ENCODE results near the gene FTO. TPM values are rescaled to one million over a fixed set of nuclear protein-coding genes. Genes with fewer than 3 reads are reported as not detected.

The FTO gene
- total and polyA plus RNA-seq, 2 of the 8 experiments (the other 6 are each of a cell fraction or from before 2014, with no cell fraction given) = 34.5 to 59.8 TPM

GRCh38 chr16:54000361-54000760 is 296.4 kb downstream of the FTO start:
- FAIRE-seq = no peak
- Histone ChIP-seq H3K36me3 (ENCODE audit: control insufficient read depth in 2 of 4, insufficient read depth in 4 of 4, low read length in 3 of 4) (no peaks in the 10 kb centered on the region), H2BK120ac (replicated peaks; ENCODE audit: low read depth, low read length) (no peak overlapping the region), H3K27ac (ENCODE audit: low read depth, low read length) (no peak overlapping the region), H4K91ac (replicated peaks; ENCODE audit: insufficient read length, low read length) (no peak overlapping the region), H2AFZ (ENCODE audit: low read length) (no peak overlapping the region), H3K4me3 (ENCODE audit: extremely low read depth in 1 of 4, insufficient read depth in 2 of 4, low read depth in 3 of 4, low read length in 4 of 4) (no peak overlapping the region), H3K4me1 (replicated peaks in 1 of 4; ENCODE audit: control insufficient read depth in 3 of 4, insufficient read depth in 4 of 4, low read length in 3 of 4) (no peaks in the 10 kb centered on the region), H3K9me3 (ENCODE audit: insufficient read depth in 2 of 2, low read depth in 1 of 2, low read length in 1 of 2) (no peaks in the 10 kb centered on the region), H3K4ac (replicated peaks; ENCODE audit: insufficient read length, low read depth, low read length) (no peak overlapping the region), H2BK12ac (ENCODE audit: low read depth, low read length) (no peak overlapping the region), H3K23me2 (ENCODE audit: low read depth, low read length) (no peaks in the 10 kb centered on the region), H4K20me1 (replicated peaks in 1 of 2; ENCODE audit: control insufficient read depth in 1 of 2, insufficient read depth in 2 of 2, low read length in 2 of 2) (no peaks in the 10 kb centered on the region), H3K4me2 (ENCODE audit: insufficient read depth in 1 of 2, low read depth in 2 of 2, low read length in 2 of 2) (no peak overlapping the region), H3K9ac (replicated peaks in 1 of 4; ENCODE audit: extremely low read depth in 1 of 4, low read depth in 3 of 4, low read length in 3 of 4) (no peak overlapping the region), H3K79me1 (ENCODE audit: low read depth, low read length) (no peaks in the 10 kb centered on the region), H2BK15ac (ENCODE audit: low read length) (no peak overlapping the region), H3K79me2 (ENCODE audit: control insufficient read depth in 1 of 2, insufficient read depth in 2 of 2, low read length in 2 of 2) (no peaks in the 10 kb centered on the region), H4K5ac (ENCODE audit: insufficient read length, low read depth, low read length) (no peak overlapping the region), H3K27me3 (replicated peaks in 1 of 4; ENCODE audit: control insufficient read depth in 3 of 4, extremely low read depth in 1 of 4, insufficient read depth in 3 of 4, low read length in 3 of 4) (no peaks in the 10 kb centered on the region), H2BK5ac (ENCODE audit: low read depth, low read length) (no peak overlapping the region), H2AK5ac (ENCODE audit: low read depth, low read length) (no peak overlapping the region), H4K8ac (ENCODE audit: extremely low read depth, insufficient read depth, low read length) (no peak overlapping the region), H2BK20ac (ENCODE audit: low read length) (no peak overlapping the region), H3K18ac (ENCODE audit: extremely low read depth, low read length) (no peak overlapping the region), H3K23ac (ENCODE audit: insufficient read length) (no peak overlapping the region), H3K56ac (replicated peaks; ENCODE audit: insufficient read length, low read depth, low read length) (no peak overlapping the region), H3K14ac (ENCODE audit: insufficient read length) (no peak overlapping the region)
- WGBS, 2 experiments (ENCODE audit: extremely low coverage in 1 of 2, insufficient coverage in 1 of 2, insufficient read length in 1 of 2, insufficient replicate concordance in 2 of 2, low coverage in 1 of 2, low lambda C conversion rate in 2 of 2, missing lambda C conversion rate in 1 of 2) = 92% methylated on average over 5 of the region's 5 CpGs; no CpG with 5 or more reads in 1 of the 2 experiments
- POLR2A ChIA-PET (ENCODE audit: partially characterized antibody) = no interaction called here
- DNase-seq (ENCODE audit: low read depth in 1 of 2, low spot score in 2 of 2) = no peak
- CTCF ChIA-PET (ENCODE audit: partially characterized antibody) = no interaction called here
- TF ChIP-seq FOSL1 (IDR thresholded peaks at IDR 0.05; ENCODE audit: insufficient read depth, low read depth, low read length) (no peak), TBP (IDR thresholded peaks at IDR 0.05; ENCODE audit: low read depth, low read length) (no peak), BCL11A (IDR thresholded peaks at IDR 0.05; ENCODE audit: low read depth in 2 of 2, low read length in 2 of 2) (no peak), CEBPB (IDR thresholded peaks at IDR 0.05; ENCODE audit: low read depth, low read length) (no peak), SAP30 (IDR thresholded peaks at IDR 0.05; ENCODE audit: insufficient read depth, insufficient replicate concordance, low read length) (no peak), CBX8 (IDR thresholded peaks at IDR 0.05; ENCODE audit: borderline replicate concordance, low read depth, low read length) (no peak), CTBP2 (IDR thresholded peaks at IDR 0.05; ENCODE audit: borderline replicate concordance, insufficient read depth, insufficient read length, low read length) (no peak), RAD21 (IDR thresholded peaks at IDR 0.05 in 1 of 2, conservative IDR thresholded peaks at IDR 0.05 in 1 of 2; ENCODE audit: low read depth in 2 of 2, low read length in 2 of 2) (no peak), GTF2F1 (IDR thresholded peaks at IDR 0.05; ENCODE audit: borderline replicate concordance, low read depth, low read length) (no peak), SIRT6 (IDR thresholded peaks at IDR 0.05; ENCODE audit: low read length) (no peak), KDM5A (IDR thresholded peaks at IDR 0.05; ENCODE audit: low read length) (no peak)
- TF ChIP-seq, protein P1, sequence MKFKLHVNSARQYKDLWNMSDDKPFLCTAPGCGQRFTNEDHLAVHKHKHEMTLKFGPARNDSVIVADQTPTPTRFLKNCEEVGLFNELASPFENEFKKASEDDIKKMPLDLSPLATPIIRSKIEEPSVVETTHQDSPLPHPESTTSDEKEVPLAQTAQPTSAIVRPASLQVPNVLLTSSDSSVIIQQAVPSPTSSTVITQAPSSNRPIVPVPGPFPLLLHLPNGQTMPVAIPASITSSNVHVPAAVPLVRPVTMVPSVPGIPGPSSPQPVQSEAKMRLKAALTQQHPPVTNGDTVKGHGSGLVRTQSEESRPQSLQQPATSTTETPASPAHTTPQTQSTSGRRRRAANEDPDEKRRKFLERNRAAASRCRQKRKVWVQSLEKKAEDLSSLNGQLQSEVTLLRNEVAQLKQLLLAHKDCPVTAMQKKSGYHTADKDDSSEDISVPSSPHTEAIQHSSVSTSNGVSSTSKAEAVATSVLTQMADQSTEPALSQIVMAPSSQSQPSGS (IDR thresholded peaks at IDR 0.05; ENCODE audit: low read length) = no peak
- TF ChIP-seq, protein P2, sequence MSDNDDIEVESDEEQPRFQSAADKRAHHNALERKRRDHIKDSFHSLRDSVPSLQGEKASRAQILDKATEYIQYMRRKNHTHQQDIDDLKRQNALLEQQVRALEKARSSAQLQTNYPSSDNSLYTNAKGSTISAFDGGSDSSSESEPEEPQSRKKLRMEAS (IDR thresholded peaks at IDR 0.05) = no peak

Measured in H1 (cell line).